Transverse colon (tissue), 4 donors: ENCODE data around the gene KCNK17. TPM values are rescaled to one million over a fixed set of nuclear protein-coding genes. Genes with fewer than 3 reads are reported as not detected.

ENCODE experiments used
- DNase-seq: peaks from one replicate; pipeline ENCODE4 v3.0.0-alpha.2; 2019
- H3K27ac ChIP-seq, 4 donors: fragments of 200-600 bp; sonication (generic); 2 replicates each; pipeline ENCODE4 v1.5.1; 2016 to 2018; ENCODE audit warnings: inconsistent platforms in 4 of 4
- H3K27me3 ChIP-seq: fragments of 200-600 bp; sonication (generic); 2 replicates; pipeline ENCODE4 v1.5.1; 2017; ENCODE audit warnings: inconsistent platforms
- H3K36me3 ChIP-seq, 4 donors: fragments of 200-600 bp; sonication (generic); 2 replicates each; pipeline ENCODE4 v1.5.1; 2017 to 2019; ENCODE audit warnings: inconsistent platforms in 4 of 4
- H3K4me1 ChIP-seq, 4 donors: fragments of 200-600 bp; sonication (generic); 2 replicates each; pipeline ENCODE4 v1.5.1; 2017 to 2020; ENCODE audit warnings: inconsistent platforms in 4 of 4
- H3K4me3 ChIP-seq, 4 donors: fragments of 200-600 bp; sonication (generic); 1 replicate in 1 of 4; 2 replicates in 3 of 4; pipeline versions ENCODE4 v1.5.1 to v1.6.1; 2017 to 2019; ENCODE audit warnings: inconsistent platforms in 4 of 4
- H3K9me3 ChIP-seq, 2 donors: fragments of 200-600 bp; sonication (generic); 2 replicates each; pipeline ENCODE4 v1.5.1; 2017 to 2019; ENCODE audit warnings: inconsistent platforms in 2 of 2
- CTCF ChIP-seq, 5 experiments: fragments of 200-600 bp in 3 of 5; fragments of 450-650 bp in 2 of 5; sonication (generic) in 3 of 5; IDR thresholded peaks; 1 replicate in 2 of 5; 2 replicates in 3 of 5; pipeline ENCODE4 v1.5.1; 2016 to 2017; ENCODE audit warnings: antibody characterized with exemption in 5 of 5, inconsistent platforms in 3 of 5, mild to moderate bottlenecking in 2 of 5, moderate library complexity in 1 of 5
- EP300 ChIP-seq: sonication (generic); formaldehyde crosslinking; IDR thresholded peaks from one replicate; pipeline ENCODE4 v1.6.1; 2017; ENCODE audit warnings: antibody characterized with exemption, low read depth
- POLR2A ChIP-seq: fragments of 450-650 bp; IDR thresholded peaks from one replicate; pipeline ENCODE4 v1.6.1; 2016; ENCODE audit warnings: antibody characterized with exemption, mild to moderate bottlenecking, moderate library complexity
- POLR2AphosphoS5 ChIP-seq, 3 donors: sonication (generic); formaldehyde crosslinking; IDR thresholded peaks; one replicate each; pipeline ENCODE4 v1.6.1; 2016; ENCODE audit warnings: antibody characterized with exemption in 3 of 3
- WGBS, 2 donors: methylation state at CpG; one replicate each; pipeline ENCODE4 v1.1.5; 2018; ENCODE audit warnings: low coverage in 1 of 2; 5-methylcytosine and 5-hydroxymethylcytosine counted together
- in situ Hi-C, 4 donors: fragments of 200-750 bp; cut with MboI; loops; one replicate each; pipeline versions ENCODE4 v1.15.0 to v1.15.1; 2017; ENCODE audit warnings: low sequenced_read_pairs in 3 of 4, low pct_ligation_motif_present in 1 of 4, low pct_unique_long_range_greater_than_20kb in 1 of 4
- intact Hi-C: fragments of 100-400 bp; cut with DNase I; formaldehyde crosslinking; loops from one replicate; pipeline ENCODE4 v1.15.1; 2023; ENCODE audit warnings: low total_unique reads
- total RNA-seq, 4 donors: library from RNA; depleted of rRNA; stranded (reverse); fragments of >200 nt; gene quantifications; one replicate each; pipeline ENCODE4 v1.1.0, GENCODE V29; 2016

The KCNK17 gene
- total RNA-seq, 4 donors from 2014 or later: 0.96 TPM; not detected in 3

- in situ Hi-C loops (no loop called here), intact Hi-C loops (no loop called here)
- WGBS, 2 donors: 80 to 84% methylated on average over 2 to 3 of the region's 3 CpGs
- no peaks in the 10 kb centered on the region for H3K27me3 ChIP-seq
- H3K4me1 ChIP-seq: peaks cover 4 to 17% (median 10%) of the 10 kb centered on the region in 4 donors
- H3K36me3 ChIP-seq: no peaks in the 10 kb centered on the region
- no peak overlapping the region for H3K4me3 ChIP-seq
- no peak overlapping the region for H3K27ac ChIP-seq
- no peak for DNase-seq
- no peaks in the 10 kb centered on the region for H3K9me3 ChIP-seq
- no peak for TF ChIP-seq EP300
- TF ChIP-seq POLR2A: no peak
- no peak for TF ChIP-seq POLR2AphosphoS5 (IDR thresholded peaks at IDR 0.05)
- no peak for TF ChIP-seq CTCF (IDR thresholded peaks at IDR 0.05)
These were observed 39.3 kb downstream of the KCNK17 start for GRCh38 chr6:39274903-39275302.

- no peaks in the 10 kb centered on the region for H3K9me3 ChIP-seq
- in situ Hi-C loops: no loop called here
- no peak overlapping the region for H3K4me3 ChIP-seq
- H3K4me1 ChIP-seq: peaks cover 0 to 17% (median 6%) of the 10 kb centered on the region in 4 donors
- no peaks in the 10 kb centered on the region for H3K27me3 ChIP-seq
- intact Hi-C loops: no loop called here
- H3K36me3 ChIP-seq: no peaks in the 10 kb centered on the region
- 70 to 72% methylated on average over 2 to 4 of the region's 4 CpGs for WGBS, 2 donors
- DNase-seq: no peak
- no peak overlapping the region for H3K27ac ChIP-seq
- TF ChIP-seq EP300 (no peak), POLR2A (no peak), POLR2AphosphoS5 (IDR thresholded peaks at IDR 0.05) (no peak), CTCF (IDR thresholded peaks at IDR 0.05) (no peak)
These were observed 39.7 kb downstream of the KCNK17 start for GRCh38 chr6:39274471-39274870.

GRCh38 chr6:39273406-39273821 lies 40.8 kb downstream of the KCNK17 start:
- TF ChIP-seq CTCF (IDR thresholded peaks at IDR 0.05) (no peak), POLR2A (no peak), POLR2AphosphoS5 (IDR thresholded peaks at IDR 0.05) (no peak), EP300 (no peak)
- Histone ChIP-seq H3K4me1 (peaks cover 0 to 14% (median 0%) of the 10 kb centered on the region in 4 donors), H3K27ac (peak overlapping the region in 1 of 4 donors; percentile 36), H3K36me3 (no peaks in the 10 kb centered on the region), H3K9me3 (no peaks in the 10 kb centered on the region), H3K4me3 (no peak overlapping the region), H3K27me3 (no peaks in the 10 kb centered on the region)
- in situ Hi-C loops: no loop called here
- peak; percentile 41 for DNase-seq
- intact Hi-C loops: no loop called here
- 61% methylated on average over 6 of the region's 6 CpGs; no CpG with 5 or more reads in 1 of the 2 donors for WGBS, 2 donors

GRCh38 chr6:39269961-39270360 lies 44.3 kb downstream of the KCNK17 start:
- in situ Hi-C loops: no loop called here
- TF ChIP-seq POLR2A (no peak), EP300 (no peak), POLR2AphosphoS5 (IDR thresholded peaks at IDR 0.05) (no peak), CTCF (IDR thresholded peaks at IDR 0.05) (no peak)
- 71% methylated on average over 1 of the region's 1 CpG; no CpG with 5 or more reads in 1 of the 2 donors for WGBS, 2 donors

More at GRCh38 chr6:39269961-39270360, 44.3 kb downstream of the KCNK17 start:
- Histone ChIP-seq H3K4me1 (peaks cover 6 to 30% (median 10%) of the 10 kb centered on the region in 4 donors), H3K27me3 (no peaks in the 10 kb centered on the region), H3K4me3 (no peak overlapping the region), H3K36me3 (no peaks in the 10 kb centered on the region), H3K9me3 (no peaks in the 10 kb centered on the region), H3K27ac (no peak overlapping the region)
- intact Hi-C loops: no loop called here
- no peak for DNase-seq
